Nephron progenitor cell (in vitro differentiated cells): ENCODE results near the gene MEIS1.
A peak's percentile ranks its signal among the peaks of the same experiment; 100 is the strongest.

Experiments
- DNase-seq: peaks from one replicate; pipeline ENCODE4 v3.0.0; 2021
- H3K27ac Mint-ChIP-seq: 2 replicates; pipeline ENCODE4 v1.8.0; 2021; ENCODE audit warnings: mild to moderate bottlenecking, moderate library complexity, mixed read lengths
- H3K27me3 Mint-ChIP-seq: 2 replicates; pipeline ENCODE4 v1.8.0; 2021; ENCODE audit warnings: mild to moderate bottlenecking, low read depth, mixed read lengths; ENCODE audit not compliant: poor library complexity
- H3K36me3 Mint-ChIP-seq: 2 replicates; pipeline ENCODE4 v1.8.0; 2021; ENCODE audit warnings: low read depth, mixed read lengths
- H3K4me1 Mint-ChIP-seq: 2 replicates; pipeline ENCODE4 v1.8.0; 2021; ENCODE audit warnings: mixed read lengths
- H3K4me3 Mint-ChIP-seq: 2 replicates; pipeline ENCODE4 v1.8.0; 2021; ENCODE audit warnings: mild to moderate bottlenecking, moderate library complexity, mixed read lengths
- H3K9me3 Mint-ChIP-seq: 2 replicates; pipeline ENCODE4 v1.8.0; 2021; ENCODE audit warnings: mild to moderate bottlenecking, moderate library complexity, mixed read lengths
- TF ChIP-seq, protein P1 (sequence below): fragments of 200-600 bp; sonication (generic); IDR thresholded peaks from 2 replicates; pipeline ENCODE4 v1.5.0; 2021; ENCODE audit warnings: antibody characterized with exemption

The MEIS1 gene

GRCh38 chr2:66437691-66438497 is 3.0 kb downstream of the MEIS1 start:
- peak; percentile 21 for DNase-seq
- Mint-ChIP-seq H3K4me1 (peaks cover 36% of the 10 kb centered on the region), H3K36me3 (peaks cover 44% of the 10 kb centered on the region), H3K4me3 (peak overlapping the region; percentile 93), H3K27me3 (no peaks in the 10 kb centered on the region), H3K9me3 (no peaks in the 10 kb centered on the region), H3K27ac (peak overlapping the region; percentile 97)
- TF ChIP-seq, protein P1, sequence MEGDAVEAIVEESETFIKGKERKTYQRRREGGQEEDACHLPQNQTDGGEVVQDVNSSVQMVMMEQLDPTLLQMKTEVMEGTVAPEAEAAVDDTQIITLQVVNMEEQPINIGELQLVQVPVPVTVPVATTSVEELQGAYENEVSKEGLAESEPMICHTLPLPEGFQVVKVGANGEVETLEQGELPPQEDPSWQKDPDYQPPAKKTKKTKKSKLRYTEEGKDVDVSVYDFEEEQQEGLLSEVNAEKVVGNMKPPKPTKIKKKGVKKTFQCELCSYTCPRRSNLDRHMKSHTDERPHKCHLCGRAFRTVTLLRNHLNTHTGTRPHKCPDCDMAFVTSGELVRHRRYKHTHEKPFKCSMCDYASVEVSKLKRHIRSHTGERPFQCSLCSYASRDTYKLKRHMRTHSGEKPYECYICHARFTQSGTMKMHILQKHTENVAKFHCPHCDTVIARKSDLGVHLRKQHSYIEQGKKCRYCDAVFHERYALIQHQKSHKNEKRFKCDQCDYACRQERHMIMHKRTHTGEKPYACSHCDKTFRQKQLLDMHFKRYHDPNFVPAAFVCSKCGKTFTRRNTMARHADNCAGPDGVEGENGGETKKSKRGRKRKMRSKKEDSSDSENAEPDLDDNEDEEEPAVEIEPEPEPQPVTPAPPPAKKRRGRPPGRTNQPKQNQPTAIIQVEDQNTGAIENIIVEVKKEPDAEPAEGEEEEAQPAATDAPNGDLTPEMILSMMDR: no peak

DNA sequence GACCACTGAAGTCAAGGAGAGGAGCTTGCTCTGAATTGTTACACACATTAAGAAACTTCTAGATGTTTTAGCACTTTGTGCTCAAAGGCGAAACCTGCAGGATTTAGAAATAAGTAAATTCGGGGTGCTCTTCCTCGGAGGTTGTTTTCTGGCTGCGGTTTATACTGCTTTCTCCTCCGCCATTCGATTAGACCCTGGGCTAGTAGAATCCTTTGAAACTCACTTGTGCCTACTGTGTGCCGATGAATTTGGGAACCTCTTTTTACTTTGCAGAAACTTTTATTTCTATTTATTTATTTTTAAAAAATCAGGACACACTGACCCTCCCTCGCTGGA is 3.5 kb downstream of the MEIS1 start:
- H3K9me3 Mint-ChIP-seq: no peaks in the 10 kb centered on the region
- DNase-seq: no peak
- H3K4me3 Mint-ChIP-seq: peak overlapping the region; percentile 93
- peak overlapping the region; percentile 97 for H3K27ac Mint-ChIP-seq
- H3K27me3 Mint-ChIP-seq: peaks cover under 1% of the 10 kb centered on the region
- TF ChIP-seq, protein P1: no peak
- H3K36me3 Mint-ChIP-seq: peaks cover 49% of the 10 kb centered on the region
- H3K4me1 Mint-ChIP-seq: peaks cover 41% of the 10 kb centered on the region

- peak; percentile 47 for DNase-seq
- Mint-ChIP-seq H3K27me3 (peaks cover 4% of the 10 kb centered on the region), H3K9me3 (no peaks in the 10 kb centered on the region), H3K4me3 (peak overlapping the region; percentile 93), H3K27ac (peak overlapping the region; percentile 99), H3K4me1 (peaks cover 48% of the 10 kb centered on the region), H3K36me3 (peaks cover 56% of the 10 kb centered on the region)
- TF ChIP-seq, protein P1: no peak
Measured at GRCh38 chr2:66438891-66439811, 4.2 kb downstream of the MEIS1 start.

GRCh38 chr2:66439812-66440542 is 5.1 kb downstream of the MEIS1 start:
- peak; percentile 18 for DNase-seq
- no peaks in the 10 kb centered on the region for H3K9me3 Mint-ChIP-seq
- TF ChIP-seq, protein P1: no peak
- H3K27ac Mint-ChIP-seq: peak overlapping the region; percentile 99
- H3K4me3 Mint-ChIP-seq: peak overlapping the region; percentile 93
- peaks cover 4% of the 10 kb centered on the region for H3K27me3 Mint-ChIP-seq
- H3K4me1 Mint-ChIP-seq: peaks cover 56% of the 10 kb centered on the region
- peaks cover 59% of the 10 kb centered on the region for H3K36me3 Mint-ChIP-seq

DNA sequence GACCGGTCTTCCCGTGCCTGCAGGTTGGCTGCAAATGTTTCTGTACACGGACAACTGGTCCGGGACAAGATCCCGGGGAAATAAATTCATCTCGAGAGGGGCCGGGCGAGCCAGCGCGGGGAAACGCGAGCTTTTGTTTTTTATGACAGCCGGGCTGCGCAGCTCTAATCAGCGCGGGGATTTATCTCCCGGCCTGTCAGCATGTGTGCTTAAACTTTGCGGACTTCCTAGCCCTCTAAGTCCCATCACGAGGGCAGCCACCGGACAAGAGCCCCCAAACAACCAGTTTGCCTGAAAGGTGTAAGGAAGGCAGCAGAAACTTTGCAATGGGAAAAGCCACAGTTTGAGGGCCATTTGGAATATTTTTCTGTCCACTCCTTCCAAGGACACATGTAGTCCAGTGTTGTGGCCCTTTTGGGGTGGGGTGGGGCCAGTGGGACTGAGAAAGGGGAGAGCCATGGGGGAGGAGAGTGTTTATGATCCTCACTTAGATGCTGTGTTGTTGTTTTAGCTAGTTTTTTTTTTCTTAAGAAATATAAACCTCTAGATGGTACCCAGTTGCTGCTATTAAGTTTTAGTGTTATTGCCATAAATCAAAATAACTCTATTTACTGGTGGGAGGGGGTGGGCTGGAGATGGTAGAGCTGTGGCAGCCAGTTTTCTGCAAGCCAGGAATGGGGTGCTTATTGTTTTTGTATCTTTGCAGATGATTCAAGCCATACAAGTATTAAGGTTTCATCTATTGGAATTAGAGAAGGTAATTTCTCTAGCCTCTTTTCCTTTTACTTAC is 6.0 kb downstream of the MEIS1 start:
- TF ChIP-seq, protein P1: no peak
- no peaks in the 10 kb centered on the region for H3K9me3 Mint-ChIP-seq
- H3K4me1 Mint-ChIP-seq: peaks cover 65% of the 10 kb centered on the region
- H3K36me3 Mint-ChIP-seq: peaks cover 59% of the 10 kb centered on the region
- peak overlapping the region; percentile 93 for H3K4me3 Mint-ChIP-seq
- DNase-seq: peak; percentile 66
- peak overlapping the region; percentile 99 for H3K27ac Mint-ChIP-seq
- peaks cover 4% of the 10 kb centered on the region for H3K27me3 Mint-ChIP-seq
